Breast epithelium (tissue), 4 donors: Measurements from ENCODE around the gene VWA5A. TPM values are rescaled to one million over a fixed set of nuclear protein-coding genes. Genes with fewer than 3 reads are reported as not detected.
"Not testable (repeated sequence)": the region's sequence is repeated elsewhere in the genome, so short reads cannot be mapped to it uniquely, and the experiment has no call there.

Experiments used
- DNase-seq, 2 donors: peaks; one replicate each; pipeline ENCODE4 v3.0.0-alpha.2; 2019; ENCODE audit warnings: low spot score in 2 of 2
- H3K27ac ChIP-seq, 2 donors: fragments of 200-600 bp; sonication (generic) in 1 of 2; one replicate each; pipeline ENCODE4 v1.5.1; 2016 to 2019; ENCODE audit warnings: mild to moderate bottlenecking in 1 of 2
- H3K27me3 ChIP-seq, 2 donors: fragments of 200-600 bp; sonication (generic) in 1 of 2; one replicate each; pipeline versions ENCODE4 v1.5.1 to v1.6.0; 2017 to 2019; ENCODE audit warnings: control low read depth in 1 of 2, mild to moderate bottlenecking in 1 of 2
- H3K36me3 ChIP-seq: fragments of 200-600 bp; one replicate; pipeline ENCODE4 v1.5.1; 2019
- H3K4me1 ChIP-seq, 2 donors: fragments of 200-600 bp; sonication (generic); one replicate each; pipeline ENCODE4 v1.5.1; 2016 to 2019; ENCODE audit warnings: control low read depth in 1 of 2
- H3K4me3 ChIP-seq, 3 donors: fragments of 200-600 bp; sonication (generic); 1 replicate in 2 of 3; 2 replicates in 1 of 3; pipeline ENCODE4 v1.5.1; 2016 to 2019; ENCODE audit warnings: mild to moderate bottlenecking in 3 of 3, moderate library complexity in 2 of 3
- H3K9me3 ChIP-seq, 2 donors: fragments of 200-600 bp; sonication (generic) in 1 of 2; one replicate each; pipeline ENCODE4 v1.5.1; 2016 to 2019; ENCODE audit warnings: control low read depth in 1 of 2
- POLR2A ChIP-seq: fragments of 450-650 bp; IDR thresholded peaks from one replicate; pipeline ENCODE4 v1.6.1; 2016; ENCODE audit warnings: antibody characterized with exemption, mild to moderate bottlenecking, moderate library complexity
- POLR2AphosphoS5 ChIP-seq, 3 donors: sonication (generic); formaldehyde crosslinking; IDR thresholded peaks; one replicate each; pipeline ENCODE4 v1.6.1; 2017; ENCODE audit warnings: antibody characterized with exemption in 3 of 3
- intact Hi-C: fragments of 100-400 bp; cut with DNase I; formaldehyde crosslinking; loops from one replicate; pipeline ENCODE4 v1.15.1; 2023; ENCODE audit warnings: low total_unique reads
- total RNA-seq, 3 donors: library from RNA; depleted of rRNA; stranded (reverse); fragments of >200 nt; gene quantifications; one replicate each; pipeline ENCODE4 v1.1.0, GENCODE V29; 2016
- TF ChIP-seq, protein P1 (sequence below), 3 donors: fragments of 450-650 bp; IDR thresholded peaks; one replicate each; pipeline ENCODE4 v1.5.1; 2016 to 2017; ENCODE audit warnings: antibody characterized with exemption in 3 of 3, mild to moderate bottlenecking in 3 of 3, moderate library complexity in 3 of 3

VWA5A gene
- total RNA-seq, 3 donors from 2014 or later, result 28.0 to 64.5 (median 37.4) TPM

DNA sequence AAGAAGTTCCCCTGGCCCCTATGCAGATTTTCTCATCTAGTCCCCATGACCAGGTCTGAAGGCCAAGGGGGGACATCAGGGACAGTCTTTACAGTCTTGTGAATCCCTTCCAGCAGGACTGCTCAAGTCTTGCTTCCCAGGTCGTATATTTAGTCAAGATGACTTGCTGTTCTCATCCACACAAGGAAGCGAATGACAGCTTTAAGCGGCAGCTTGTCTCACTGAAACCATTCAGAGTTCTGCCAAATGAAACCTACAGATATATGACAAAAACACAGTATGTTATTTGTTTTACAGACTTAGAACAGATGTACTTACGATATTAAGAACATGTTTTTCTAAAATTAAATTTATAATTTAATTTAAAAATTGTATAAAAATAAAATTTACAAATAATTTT lies 5.6 kb downstream of the VWA5A start:
- TF ChIP-seq, protein P1, sequence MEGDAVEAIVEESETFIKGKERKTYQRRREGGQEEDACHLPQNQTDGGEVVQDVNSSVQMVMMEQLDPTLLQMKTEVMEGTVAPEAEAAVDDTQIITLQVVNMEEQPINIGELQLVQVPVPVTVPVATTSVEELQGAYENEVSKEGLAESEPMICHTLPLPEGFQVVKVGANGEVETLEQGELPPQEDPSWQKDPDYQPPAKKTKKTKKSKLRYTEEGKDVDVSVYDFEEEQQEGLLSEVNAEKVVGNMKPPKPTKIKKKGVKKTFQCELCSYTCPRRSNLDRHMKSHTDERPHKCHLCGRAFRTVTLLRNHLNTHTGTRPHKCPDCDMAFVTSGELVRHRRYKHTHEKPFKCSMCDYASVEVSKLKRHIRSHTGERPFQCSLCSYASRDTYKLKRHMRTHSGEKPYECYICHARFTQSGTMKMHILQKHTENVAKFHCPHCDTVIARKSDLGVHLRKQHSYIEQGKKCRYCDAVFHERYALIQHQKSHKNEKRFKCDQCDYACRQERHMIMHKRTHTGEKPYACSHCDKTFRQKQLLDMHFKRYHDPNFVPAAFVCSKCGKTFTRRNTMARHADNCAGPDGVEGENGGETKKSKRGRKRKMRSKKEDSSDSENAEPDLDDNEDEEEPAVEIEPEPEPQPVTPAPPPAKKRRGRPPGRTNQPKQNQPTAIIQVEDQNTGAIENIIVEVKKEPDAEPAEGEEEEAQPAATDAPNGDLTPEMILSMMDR (IDR thresholded peaks at IDR 0.05), result no peak
- no peak for TF ChIP-seq POLR2AphosphoS5 (IDR thresholded peaks at IDR 0.05)
- no peak for TF ChIP-seq POLR2A
- intact Hi-C loops, result no loop called here
- Histone ChIP-seq H3K4me1 (peaks cover 0 to 7% of the 10 kb centered on the region in 2 donors), H3K27me3 (no peaks in the 10 kb centered on the region), H3K9me3 (no peaks in the 10 kb centered on the region), H3K4me3 (no peak overlapping the region), H3K27ac (no peak overlapping the region), H3K36me3 (no peaks in the 10 kb centered on the region)
- DNase-seq, result no peak

DNA sequence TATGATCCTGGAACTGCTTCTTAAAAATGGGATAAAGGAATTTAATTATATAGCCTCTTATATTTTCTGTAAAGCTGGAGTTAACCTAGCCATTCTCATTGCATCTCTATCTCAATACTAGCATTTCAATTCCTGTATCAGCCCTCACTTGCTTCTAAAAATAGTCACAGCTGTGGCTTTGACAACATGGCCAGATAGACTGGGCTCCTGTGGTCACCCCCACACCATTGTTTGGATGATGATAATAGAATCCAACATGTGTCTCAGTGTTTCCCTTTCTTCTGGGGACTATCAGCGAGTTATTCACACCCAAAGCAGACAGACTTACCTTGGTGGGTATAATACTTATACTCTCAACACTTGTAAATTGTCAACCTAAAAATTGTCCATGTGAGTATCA lies 6.9 kb downstream of the VWA5A start:
- no peak for DNase-seq
- intact Hi-C loops, result no loop called here
- H3K4me1 ChIP-seq, result no peaks in the 10 kb centered on the region
- H3K27ac ChIP-seq, result no peak overlapping the region
- H3K36me3 ChIP-seq, result no peaks in the 10 kb centered on the region
- no peaks in the 10 kb centered on the region for H3K9me3 ChIP-seq
- H3K4me3 ChIP-seq, result no peak overlapping the region
- no peak for TF ChIP-seq POLR2A
- TF ChIP-seq, protein P1 (IDR thresholded peaks at IDR 0.05), result no peak
- no peak for TF ChIP-seq POLR2AphosphoS5 (IDR thresholded peaks at IDR 0.05)
- no peaks in the 10 kb centered on the region for H3K27me3 ChIP-seq

DNA sequence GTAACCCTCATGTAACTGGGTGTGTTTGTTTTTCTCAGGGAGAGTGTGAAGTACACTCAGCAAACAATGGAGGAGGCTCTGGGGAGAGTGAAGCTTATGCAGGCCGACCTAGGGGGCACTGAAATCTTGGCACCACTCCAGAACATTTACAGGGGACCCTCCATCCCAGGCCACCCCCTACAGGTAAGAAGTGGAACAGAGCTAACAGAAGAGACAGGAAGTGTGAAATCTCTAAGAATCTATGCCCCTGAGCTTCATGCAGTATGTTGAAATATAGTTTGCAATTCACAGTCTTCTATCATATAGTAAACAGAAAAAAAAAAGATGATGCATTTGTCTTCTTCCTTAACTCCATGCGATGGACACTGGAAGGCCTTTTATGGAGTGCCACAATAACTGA lies 8.4 kb downstream of the VWA5A start:
- no peaks in the 10 kb centered on the region for H3K36me3 ChIP-seq
- intact Hi-C loops, result no loop called here
- H3K9me3 ChIP-seq, result peaks cover 0 to 11% of the 10 kb centered on the region in 2 donors
- no peaks in the 10 kb centered on the region for H3K27me3 ChIP-seq
- no peaks in the 10 kb centered on the region for H3K4me1 ChIP-seq
- no peak overlapping the region for H3K4me3 ChIP-seq
- H3K27ac ChIP-seq, result no peak overlapping the region
- TF ChIP-seq, protein P1 (IDR thresholded peaks at IDR 0.05), result no peak
- TF ChIP-seq POLR2A, result no peak
- no peak for TF ChIP-seq POLR2AphosphoS5 (IDR thresholded peaks at IDR 0.05)
- no peak for DNase-seq

DNA sequence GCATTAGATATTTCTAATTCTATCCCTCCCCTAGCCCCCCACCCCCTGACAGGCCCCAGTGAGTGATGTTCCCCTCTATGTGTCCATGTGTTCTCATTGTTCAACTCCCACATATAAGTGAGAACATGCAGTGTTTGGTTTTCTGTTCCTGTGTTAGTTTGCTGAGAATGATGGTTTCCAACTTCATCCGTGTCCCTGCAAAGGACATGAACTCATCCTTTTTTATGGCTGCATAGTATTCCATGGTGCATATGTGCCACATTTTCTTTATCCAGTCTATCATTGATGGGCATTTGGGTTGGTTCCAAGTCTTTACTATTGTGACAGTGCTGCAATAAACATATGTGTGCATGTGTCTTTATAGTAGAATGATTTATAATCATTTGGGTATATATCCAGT lies 11.9 kb downstream of the VWA5A start:
- H3K27ac ChIP-seq, H3K36me3 ChIP-seq, H3K4me3 ChIP-seq, H3K4me1 ChIP-seq, DNase-seq, intact Hi-C loops, H3K27me3 ChIP-seq: not testable (repeated sequence)
- H3K9me3 ChIP-seq, result peaks cover 0 to 11% of the 10 kb centered on the region in 2 donors

DNA sequence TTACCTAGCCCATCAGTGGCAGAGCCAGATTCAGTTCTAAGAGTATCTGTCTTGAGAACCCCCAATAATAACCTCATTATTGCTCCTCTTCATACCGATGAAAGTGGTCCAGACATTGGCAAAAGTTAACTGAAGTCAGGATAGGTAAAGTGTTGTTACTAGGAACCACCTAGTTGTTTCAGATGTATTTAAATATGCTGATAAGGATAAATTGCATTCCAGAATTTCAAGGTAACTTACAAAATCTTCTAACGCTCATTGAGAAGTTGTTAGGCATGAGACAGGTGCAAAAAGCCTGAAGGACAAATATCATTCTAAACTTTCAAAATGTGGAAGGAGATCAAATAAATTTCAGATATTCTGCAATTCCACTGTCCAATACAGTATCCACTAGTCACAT lies 27.8 kb downstream of the VWA5A start:
- Histone ChIP-seq H3K4me3 (no peak overlapping the region), H3K27me3 (no peaks in the 10 kb centered on the region), H3K4me1 (no peaks in the 10 kb centered on the region), H3K9me3 (no peaks in the 10 kb centered on the region), H3K27ac (no peak overlapping the region), H3K36me3 (no peaks in the 10 kb centered on the region)
- TF ChIP-seq POLR2AphosphoS5 (IDR thresholded peaks at IDR 0.05), result no peak
- TF ChIP-seq POLR2A, result no peak
- TF ChIP-seq, protein P1 (IDR thresholded peaks at IDR 0.05), result no peak
- intact Hi-C loops, result no loop called here
- DNase-seq, result no peak

DNA sequence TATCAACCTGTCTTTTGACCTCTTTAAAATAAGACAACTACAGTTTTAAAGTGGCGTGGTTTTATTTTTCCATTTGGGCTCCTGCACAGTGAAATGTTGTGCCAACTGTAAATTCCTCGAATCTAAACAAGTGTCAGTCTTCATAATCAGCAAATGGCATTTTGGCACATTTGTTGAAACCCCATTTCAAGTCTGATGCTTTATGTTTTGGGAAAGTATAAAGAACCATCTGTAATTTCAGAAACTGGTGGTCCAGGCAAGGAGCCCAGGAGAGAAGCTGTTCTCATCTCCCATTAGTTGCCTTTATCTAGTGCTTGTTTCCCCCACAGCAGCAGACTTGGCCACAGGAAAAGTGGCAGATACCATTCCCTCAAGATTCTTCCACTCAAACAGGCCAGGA lies 32.7 kb downstream of the VWA5A start:
- Histone ChIP-seq H3K27ac (no peak overlapping the region), H3K27me3 (no peaks in the 10 kb centered on the region), H3K4me3 (no peak overlapping the region), H3K9me3 (no peaks in the 10 kb centered on the region), H3K36me3 (no peaks in the 10 kb centered on the region), H3K4me1 (no peaks in the 10 kb centered on the region)
- TF ChIP-seq POLR2AphosphoS5 (IDR thresholded peaks at IDR 0.05), result no peak
- TF ChIP-seq POLR2A, result no peak
- TF ChIP-seq, protein P1 (IDR thresholded peaks at IDR 0.05), result no peak
- intact Hi-C loops, result no loop called here
- DNase-seq, result no peak
